Measurements from ENCODE around the gene ABCG4. TPM values are rescaled to one million over a fixed set of nuclear protein-coding genes. Genes with fewer than 3 reads are reported as not detected.

ABCG4 gene
- total and polyA plus RNA-seq, 2 donors (not counting 1 experiment from before 2014, with no cell fraction given): not detected

- ChIA-PET POLR2A (interaction anchor here (0.6 to 1.1 kb wide), 3 partner anchors 47 to 286 kb away, joined by 3 to 6 read pairs (median 5); partner anchors contain the start of genes CXCR5 and HINFP), CTCF (interaction anchor here (0.7 to 1.7 kb wide), 19 partner anchors 9 to 169 kb away, joined by 3 to 25 read pairs (median 4); partner anchors contain the start of genes ABCG4, CBL, DPAGT1 and NHERF4)
- H3K4me1 Mint-ChIP-seq: peaks cover 4% of the 10 kb centered on the region
- TF ChIP-seq CTCF (IDR thresholded peaks at IDR 0.05): no peak
- no peak for TF ChIP-seq EZH2 (IDR thresholded peaks at IDR 0.05; ENCODE audit: borderline replicate concordance, insufficient read depth, low read depth, low read length, poor library complexity, severe bottlenecking)
- peak overlapping the region; percentile 98 for H2AFZ ChIP-seq (ENCODE audit: insufficient read depth, low read depth, low read length, poor library complexity, severe bottlenecking)
- H3K9me3 Mint-ChIP-seq (ENCODE audit: insufficient read depth): no peaks in the 10 kb centered on the region
- H3K27me3 ChIP-seq (replicated peaks in 1 of 4; ENCODE audit: control extremely low read depth in 1 of 4, control insufficient read depth in 3 of 4, insufficient read depth in 4 of 4, low read length in 3 of 4): no peaks in the 10 kb centered on the region
- no peaks in the 10 kb centered on the region for H3K9me3 ChIP-seq (ENCODE audit: control extremely low read depth in 1 of 3, control insufficient read depth in 2 of 3, insufficient read depth in 1 of 3, low read length in 2 of 3)
- H3K9ac ChIP-seq (ENCODE audit: low read length): peak overlapping the region; percentile 80
- no peaks in the 10 kb centered on the region for H3K27me3 Mint-ChIP-seq
- H3K36me3 ChIP-seq (replicated peaks in 1 of 2; ENCODE audit: control extremely low read depth in 1 of 2, control insufficient read depth in 1 of 2, extremely low read depth in 1 of 2, insufficient read depth in 2 of 2, low read length in 1 of 2): no peaks in the 10 kb centered on the region
- no peaks in the 10 kb centered on the region for H4K20me1 ChIP-seq (ENCODE audit: control insufficient read depth, insufficient read depth, low read length, poor library complexity, severe bottlenecking)
- no peaks in the 10 kb centered on the region for H3K79me2 ChIP-seq (ENCODE audit: control insufficient read depth, insufficient read depth, low read length)
- peaks cover 5 to 12% of the 10 kb centered on the region in 2 donors for H3K4me1 ChIP-seq (ENCODE audit: control insufficient read depth in 2 of 2, insufficient read depth in 2 of 2, low read length in 2 of 2)
- H3K4me2 ChIP-seq (replicated peaks; ENCODE audit: low read depth, low read length, poor library complexity, severe bottlenecking): peak overlapping the region; percentile 87
- DNase-seq: no peak
- ATAC-seq (ENCODE audit: low read depth): peak; percentile 12
- WGBS (ENCODE audit: insufficient coverage): 19% methylated on average over 15 of the region's 15 CpGs
- H3K4me3 ChIP-seq (ENCODE audit: control extremely low read depth in 1 of 5, extremely low read depth in 1 of 5, insufficient read depth in 1 of 5, low read depth in 2 of 5, low read length in 4 of 5): peak overlapping the region; percentile 56 to 80 (median 68)
- intact Hi-C loops (cut with micrococcal nuclease): loop anchor here (2.0 kb wide), 1 partner anchor 38 kb away; the partner anchor contains the start of gene CBL
- H3K27ac ChIP-seq (ENCODE audit: low read length in 2 of 2): peak overlapping the region in 1 of 2 donors; percentile 65
- H3K4me3 Mint-ChIP-seq: peak overlapping the region; percentile 92
- peak overlapping the region; percentile 81 for H3K27ac Mint-ChIP-seq
Measured at GRCh38 chr11:119169282-119169719, 20.4 kb downstream of the ABCG4 start.

DNA sequence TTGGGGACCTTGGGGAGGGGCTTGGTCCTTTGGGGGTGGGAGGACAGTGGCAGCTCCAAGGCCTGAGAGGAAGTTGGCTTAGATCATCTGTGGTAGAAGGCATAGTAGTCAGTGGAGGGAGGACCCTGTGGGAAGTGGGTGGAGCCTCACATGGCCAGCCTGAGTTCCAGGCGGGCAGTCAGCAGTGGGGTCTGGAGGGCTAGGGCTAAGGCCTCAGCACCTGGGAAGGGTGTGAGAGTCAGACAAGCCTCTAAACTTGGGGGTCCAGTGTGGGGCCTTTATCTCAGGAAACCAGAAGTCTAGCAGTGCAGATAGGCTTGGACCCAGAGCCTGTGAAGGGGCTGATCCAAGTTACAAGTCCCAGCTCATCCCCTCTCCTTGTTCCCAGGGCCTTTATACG, 23.7 kb downstream of the ABCG4 start:
- DNase-seq (no peak), ATAC-seq (ENCODE audit: low read depth) (no peak)
- no peak overlapping the region for H3K4me3 ChIP-seq (ENCODE audit: control extremely low read depth in 1 of 5, extremely low read depth in 1 of 5, insufficient read depth in 1 of 5, low read depth in 2 of 5, low read length in 4 of 5)
- no peak overlapping the region for H3K9ac ChIP-seq (ENCODE audit: low read length)
- POLR2A ChIA-PET: no interaction called here
- no peaks in the 10 kb centered on the region for H4K20me1 ChIP-seq (ENCODE audit: control insufficient read depth, insufficient read depth, low read length, poor library complexity, severe bottlenecking)
- Mint-ChIP-seq H3K4me3 (no peak overlapping the region), H3K27me3 (no peaks in the 10 kb centered on the region), H3K27ac (no peak overlapping the region), H3K4me1 (peaks cover 4% of the 10 kb centered on the region), H3K9me3 (ENCODE audit: insufficient read depth) (no peaks in the 10 kb centered on the region)
- 89% methylated on average over 1 of the region's 2 CpGs for WGBS (ENCODE audit: insufficient coverage)
- H3K27me3 ChIP-seq (replicated peaks in 1 of 4; ENCODE audit: control extremely low read depth in 1 of 4, control insufficient read depth in 3 of 4, insufficient read depth in 4 of 4, low read length in 3 of 4): no peaks in the 10 kb centered on the region
- H3K4me1 ChIP-seq (ENCODE audit: control insufficient read depth in 2 of 2, insufficient read depth in 2 of 2, low read length in 2 of 2): peaks cover 5 to 12% of the 10 kb centered on the region in 2 donors
- H2AFZ ChIP-seq (ENCODE audit: insufficient read depth, low read depth, low read length, poor library complexity, severe bottlenecking): no peak overlapping the region
- H3K36me3 ChIP-seq (replicated peaks in 1 of 2; ENCODE audit: control extremely low read depth in 1 of 2, control insufficient read depth in 1 of 2, extremely low read depth in 1 of 2, insufficient read depth in 2 of 2, low read length in 1 of 2): peaks cover 0 to 5% of the 10 kb centered on the region in 2 experiments
- no peak overlapping the region for H3K27ac ChIP-seq (ENCODE audit: low read length in 2 of 2)
- H3K4me2 ChIP-seq (replicated peaks; ENCODE audit: low read depth, low read length, poor library complexity, severe bottlenecking): no peak overlapping the region
- CTCF ChIA-PET: interaction anchor here (0.7 to 1.3 kb wide), 2 partner anchors 17 to 151 kb away, joined by 3 read pairs; no protein-coding TSS in a partner anchor
- no peak for TF ChIP-seq EZH2 (IDR thresholded peaks at IDR 0.05; ENCODE audit: borderline replicate concordance, insufficient read depth, low read depth, low read length, poor library complexity, severe bottlenecking)
- no peak for TF ChIP-seq CTCF (IDR thresholded peaks at IDR 0.05)
- H3K9me3 ChIP-seq (ENCODE audit: control extremely low read depth in 1 of 3, control insufficient read depth in 2 of 3, insufficient read depth in 1 of 3, low read length in 2 of 3): no peaks in the 10 kb centered on the region
- intact Hi-C loops (cut with micrococcal nuclease): no loop called here
- no peaks in the 10 kb centered on the region for H3K79me2 ChIP-seq (ENCODE audit: control insufficient read depth, insufficient read depth, low read length)
